HCT116 (cell line): Measurements from ENCODE around the gene SPRED2. TPM values are rescaled to one million over a fixed set of nuclear protein-coding genes. Genes with fewer than 3 reads are reported as not detected.

ENCODE experiments used
- ATAC-seq: fragments of 200-7000 bp; cut with Tn5 transposase; 2 replicates; pipeline ENCODE4 v1.9.1; 2020; ENCODE audit warnings: mild to moderate bottlenecking, moderate library complexity
- BruUV-seq: library from RNA; stranded (reverse); fragments of 400-500 nt; replicated peaks from 2 replicates; lab custom pipeline; 2021; lab: Mats Ljungman, UMichigan
- CTCF ChIA-PET: fragments of 300-600 bp; sonication (Branson Sonifier 250); formaldehyde crosslinking; loops from one replicate; lab custom pipeline; 2021; ENCODE audit warnings: antibody characterized with exemption; lab: Charles Lee
- POLR2A ChIA-PET: fragments of 300-600, 350-600 bp; sonication (Branson Sonifier 250); formaldehyde crosslinking; loops from one replicate; lab custom pipeline; 2021; ENCODE audit warnings: antibody characterized with exemption; lab: Charles Lee
- RAD21 ChIA-PET, 2 experiments: fragments of 300-600 bp; sonication (Branson Sonifier 250); formaldehyde crosslinking; loops; one replicate each; lab custom pipeline; 2023; ENCODE audit warnings: low total read pairs in 2 of 2; ENCODE audit not compliant: uncharacterized antibody in 2 of 2, unreplicated experiment in 2 of 2, low non-redundant PET in 1 of 2; lab: Charles Lee
- DNase-seq: peaks from one replicate; pipeline ENCODE4 v3.0.0-alpha.2; 2010; ENCODE audit warnings: low read depth, low spot score
- H2AFZ ChIP-seq: fragments of 200-600 bp; shearing (Covaris generic), sonication (generic); 2 replicates; pipeline ENCODE4 v1.6.1; 2017; ENCODE audit warnings: low read depth, mixed run types, mixed read lengths, antibody characterized with exemption, low read length; ENCODE audit not compliant: poor library complexity, severe bottlenecking
- H3K27ac ChIP-seq: 2 replicates; pipeline ENCODE4 v1.5.1; 2012; ENCODE audit warnings: low read depth, low read length
- H3K27me3 ChIP-seq: fragments of 200-600 bp; sonication (generic); 2 replicates; pipeline ENCODE4 v1.6.1; 2016; ENCODE audit warnings: mixed run types, low read length, mixed read lengths; ENCODE audit not compliant: insufficient read depth
- H3K36me3 ChIP-seq, 2 experiments: fragments of 200-500 bp in 1 of 2; fragments of 200-600 bp in 1 of 2; sonication (Bioruptor generic) in 1 of 2; sonication (generic) in 1 of 2; 2 replicates each; pipeline versions ENCODE4 v1.5.1 to v1.6.1; 2014 to 2016; ENCODE audit warnings: low read length in 2 of 2, inconsistent platforms in 1 of 2, mixed read lengths in 1 of 2, mixed run types in 1 of 2; ENCODE audit not compliant: insufficient read depth in 2 of 2, control insufficient read depth in 1 of 2
- H3K4me1 ChIP-seq, 2 experiments: fragments of 200-600 bp in 1 of 2; sonication (generic) in 1 of 2; 2 replicates each; pipeline versions ENCODE4 v1.5.1 to v1.6.1; 2012 to 2017; ENCODE audit warnings: low read length in 2 of 2, inconsistent platforms in 1 of 2, mild to moderate bottlenecking in 1 of 2, mixed read lengths in 1 of 2, mixed run types in 1 of 2, moderate library complexity in 1 of 2; ENCODE audit not compliant: insufficient read depth in 2 of 2, control insufficient read depth in 1 of 2
- H3K4me2 ChIP-seq: fragments of 200-600 bp; sonication (generic); 2 replicates; pipeline ENCODE4 v1.6.1; 2017; ENCODE audit warnings: mixed run types, low read length, mixed read lengths
- H3K4me3 ChIP-seq, 2 experiments: fragments of 200-600 bp in 1 of 2; sonication (generic) in 1 of 2; replicated peaks in 1 of 2; 2 replicates each; pipeline ENCODE4 v1.5.1; 2011 to 2016; ENCODE audit warnings: low read length in 2 of 2, control low read depth in 1 of 2, low read depth in 1 of 2, mild to moderate bottlenecking in 1 of 2, mixed read lengths in 1 of 2, mixed run types in 1 of 2
- H3K79me2 ChIP-seq: fragments of 200-600 bp; sonication (generic); 2 replicates; pipeline ENCODE4 v1.6.1; 2017; ENCODE audit warnings: mild to moderate bottlenecking, mixed run types, low read length, moderate library complexity, mixed read lengths; ENCODE audit not compliant: insufficient read depth
- H3K9ac ChIP-seq: fragments of 200-600 bp; sonication (generic); 2 replicates; pipeline ENCODE4 v1.6.1; 2016; ENCODE audit warnings: low read length, mixed read lengths
- H3K9me2 ChIP-seq: fragments of 200-600 bp; sonication (generic), shearing (Covaris generic); 2 replicates; pipeline ENCODE4 v1.6.1; 2017; ENCODE audit warnings: mixed run types, mild to moderate bottlenecking, moderate library complexity; ENCODE audit not compliant: insufficient read depth
- H3K9me3 ChIP-seq, 2 experiments: fragments of 200-500 bp in 1 of 2; fragments of 200-600 bp in 1 of 2; sonication (Bioruptor generic) in 1 of 2; sonication (generic) in 1 of 2; 2 replicates each; pipeline ENCODE4 v1.6.1; 2014 to 2017; ENCODE audit warnings: low read length in 2 of 2, mixed read lengths in 2 of 2, inconsistent platforms in 1 of 2, low read depth in 1 of 2, mild to moderate bottlenecking in 1 of 2, mixed run types in 1 of 2, moderate library complexity in 1 of 2; ENCODE audit not compliant: control insufficient read depth in 1 of 2, insufficient read depth in 1 of 2
- H4K20me1 ChIP-seq: fragments of 200-600 bp; sonication (generic), shearing (Covaris generic); 2 replicates; pipeline ENCODE4 v1.6.1; 2017; ENCODE audit warnings: mixed run types, mild to moderate bottlenecking, moderate library complexity; ENCODE audit not compliant: insufficient read depth
- ATF3 ChIP-seq: IDR thresholded peaks from 2 replicates; pipeline ENCODE4 v1.6.1; 2012
- CBX3 ChIP-seq: IDR thresholded peaks from 2 replicates; pipeline ENCODE4 v1.6.1; 2012; ENCODE audit warnings: low read depth
- CEBPB ChIP-seq: IDR thresholded peaks from 2 replicates; pipeline ENCODE4 v1.6.1; 2012; ENCODE audit warnings: low read depth
- CTCF ChIP-seq, 3 experiments: fragments of 200-600 bp in 1 of 3; sonication (generic) in 1 of 3; IDR thresholded peaks in 2 of 3; conservative IDR thresholded peaks in 1 of 3; 2 replicates each; pipeline ENCODE4 v1.5.1; 2012 to 2017; ENCODE audit warnings: low read depth in 2 of 3, low read length in 2 of 3, antibody characterized with exemption in 1 of 3, borderline replicate concordance in 1 of 3, control low read depth in 1 of 3, mild to moderate bottlenecking in 1 of 3, mixed read lengths in 1 of 3, mixed run types in 1 of 3, moderate library complexity in 1 of 3; ENCODE audit not compliant: insufficient read depth in 1 of 3
- TCF7L2 ChIP-seq: IDR thresholded peaks from 2 replicates; pipeline ENCODE4 v1.7.0; 2011; ENCODE audit warnings: borderline replicate concordance, inconsistent platforms; ENCODE audit not compliant: insufficient read depth, insufficient read length; ENCODE audit errors: extremely low read depth
- ZBTB33 ChIP-seq: IDR thresholded peaks from 2 replicates; pipeline ENCODE4 v1.6.1; 2011; ENCODE audit warnings: mild to moderate bottlenecking, low read length, moderate library complexity; ENCODE audit not compliant: insufficient replicate concordance; ENCODE audit errors: extremely low read depth
- intact Hi-C: fragments of 100-400 bp; cut with micrococcal nuclease; formaldehyde crosslinking; loops from 2 replicates; pipeline ENCODE4 v1.10.0; 2022
- total RNA-seq: library from RNA; stranded (reverse); gene quantifications from one replicate; pipeline ENCODE4 v1.2.1, GENCODE V29; 2021; ENCODE audit not compliant: unreplicated experiment

Gene SPRED2
- total RNA-seq, 1 experiment from 2014 or later: 62.6 TPM

DNA sequence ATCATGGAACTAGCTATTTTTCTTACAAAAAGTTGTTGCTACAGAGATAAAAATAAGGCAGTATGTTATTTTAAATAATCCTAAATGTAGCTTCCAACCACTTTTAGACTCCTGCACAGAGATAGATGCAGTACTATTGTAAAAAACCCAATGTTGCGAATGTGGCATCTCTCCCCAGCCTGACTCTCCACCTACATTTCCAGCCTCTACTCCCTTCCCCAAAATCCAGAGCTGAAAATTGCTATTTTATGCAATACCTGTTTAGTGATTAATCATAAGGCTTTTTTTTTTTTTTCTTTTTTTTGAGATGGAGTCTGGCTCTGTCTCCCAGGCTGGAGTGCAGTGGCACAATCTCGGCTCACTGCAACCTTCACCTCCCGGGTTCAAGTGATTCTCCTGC is 39.4 kb downstream of the SPRED2 start (continued):
- TF ChIP-seq ZBTB33 (no peak), ATF3 (no peak), CTCF (IDR thresholded peaks at IDR 0.05 in 2 of 3, conservative IDR thresholded peaks at IDR 0.05 in 1 of 3; ENCODE audit: borderline replicate concordance in 1 of 3, insufficient read depth in 1 of 3, low read depth in 2 of 3, low read length in 2 of 3) (no peak)
- TF ChIP-seq, all 23 proteins: peak for 0

- no peak for DNase-seq
- no peaks in the 10 kb centered on the region for H3K9me2 ChIP-seq
- POLR2A ChIA-PET: interaction anchor here (1.1 kb wide), 1 partner anchor 9 kb away, joined by 4 read pairs; no protein-coding TSS in a partner anchor
- BruUV-seq: no TSS peak
- intact Hi-C loops: no loop called here
- TF ChIP-seq CEBPB (no peak), CBX3 (no peak), TCF7L2 (no peak)
- TF ChIP-seq, all 23 proteins: peak for 0
- ChIA-PET CTCF (no interaction called here), RAD21 (no interaction called here)
- H3K4me2 ChIP-seq: no peak overlapping the region
- H3K9ac ChIP-seq: no peak overlapping the region
- peaks cover 37 to 55% of the 10 kb centered on the region in 2 experiments for H3K4me1 ChIP-seq
- no peaks in the 10 kb centered on the region for H3K27me3 ChIP-seq
- no peak overlapping the region for H3K4me3 ChIP-seq
- H4K20me1 ChIP-seq: peaks cover 6% of the 10 kb centered on the region; the same call in 1 of the 2 replicates
- H2AFZ ChIP-seq: no peak overlapping the region
- no peak for ATAC-seq
- H3K36me3 ChIP-seq: no peaks in the 10 kb centered on the region
- H3K27ac ChIP-seq: no peak overlapping the region
- H3K9me3 ChIP-seq: no peaks in the 10 kb centered on the region
- peaks cover 99% of the 10 kb centered on the region for H3K79me2 ChIP-seq
These were observed 39.8 kb downstream of the SPRED2 start for GRCh38 chr2:65392609-65393008.
